HG03342 (cell line): Measurements from ENCODE around the gene LONP2.

ENCODE experiments used
- ATAC-seq: cut with Tn5 transposase; IDR thresholded peaks from one replicate; pipeline ENCODE4 v1.9.1; 2021; ENCODE audit warnings: mild to moderate bottlenecking, moderate library complexity; ENCODE audit not compliant: unreplicated experiment

Gene LONP2

GRCh38 chr16:48244080-48244862 lies at the start of gene LONP2:
Gene LONP2, plus strand, starts transcription at chr16:48244300. Its CDS starts 89 bp downstream, at chr16:48244389.
- peak; percentile 96 for ATAC-seq

DNA sequence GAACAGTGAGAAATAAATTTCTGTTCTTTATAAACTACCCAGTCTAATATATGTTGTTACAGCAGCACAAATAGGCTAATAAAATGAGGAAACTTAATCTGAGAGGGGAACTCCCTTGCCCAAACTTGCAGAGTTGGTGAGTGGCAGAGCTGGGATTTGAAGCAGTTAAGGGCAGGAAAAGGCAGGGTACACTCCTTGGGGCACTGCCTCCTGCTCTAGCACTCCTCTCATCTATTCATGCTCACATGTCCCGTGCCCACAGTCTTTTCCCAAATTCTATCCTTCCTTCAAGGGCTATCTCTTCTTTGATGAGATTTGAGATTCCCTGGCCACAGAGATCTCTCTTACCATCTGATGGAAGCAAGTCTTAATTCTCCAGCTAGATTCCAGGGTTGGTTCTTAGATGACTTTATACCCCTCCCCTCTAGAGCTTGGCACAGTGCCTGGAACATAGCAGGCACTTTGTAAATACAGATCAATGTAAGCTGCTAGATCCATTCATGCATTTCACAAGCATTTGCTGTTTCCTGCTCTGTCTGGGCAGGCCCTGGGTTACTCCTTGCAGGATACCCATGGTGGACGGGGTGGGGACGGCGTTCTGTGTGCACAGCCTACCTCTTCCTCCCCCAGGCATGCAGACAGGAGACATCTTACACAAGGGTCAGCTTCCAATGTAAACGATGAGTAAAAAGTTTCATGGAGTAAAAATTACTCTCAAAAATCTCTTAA lies 49.1 kb upstream of the LONP2 start:
- no peak for ATAC-seq

DNA sequence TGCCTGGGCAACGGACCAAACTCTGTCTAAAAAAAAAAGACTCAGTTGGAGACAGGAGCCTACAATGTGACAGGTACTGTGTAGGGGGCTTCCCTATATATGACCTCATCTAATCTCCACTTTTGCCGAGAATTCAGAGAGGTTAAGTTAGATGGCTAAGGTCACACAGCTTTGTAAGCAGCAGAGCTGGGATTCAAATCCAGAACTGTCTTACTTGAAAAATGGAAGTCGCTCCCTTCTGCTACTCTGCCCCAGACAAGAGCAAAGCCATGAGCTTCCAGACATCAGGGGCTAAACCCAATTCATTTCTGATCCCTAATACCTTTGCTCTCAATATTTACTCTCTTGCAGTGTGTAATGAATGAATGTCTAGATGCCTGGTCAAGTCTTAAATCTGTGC lies 46.8 kb upstream of the LONP2 start:
- ATAC-seq = no peak

GRCh38 chr16:48201515-48202201 lies 42.4 kb upstream of the LONP2 start:
- no peak for ATAC-seq

GRCh38 chr16:48203974-48204824 lies 39.9 kb upstream of the LONP2 start:
- ATAC-seq = no peak

- ATAC-seq = no peak
Observed at GRCh38 chr16:48204825-48205151, 39.3 kb upstream of the LONP2 start.

GRCh38 chr16:48206594-48207242 lies 37.4 kb upstream of the LONP2 start:
- no peak for ATAC-seq

- ATAC-seq = no peak
Observed at GRCh38 chr16:48210747-48211146, 33.4 kb upstream of the LONP2 start.

DNA sequence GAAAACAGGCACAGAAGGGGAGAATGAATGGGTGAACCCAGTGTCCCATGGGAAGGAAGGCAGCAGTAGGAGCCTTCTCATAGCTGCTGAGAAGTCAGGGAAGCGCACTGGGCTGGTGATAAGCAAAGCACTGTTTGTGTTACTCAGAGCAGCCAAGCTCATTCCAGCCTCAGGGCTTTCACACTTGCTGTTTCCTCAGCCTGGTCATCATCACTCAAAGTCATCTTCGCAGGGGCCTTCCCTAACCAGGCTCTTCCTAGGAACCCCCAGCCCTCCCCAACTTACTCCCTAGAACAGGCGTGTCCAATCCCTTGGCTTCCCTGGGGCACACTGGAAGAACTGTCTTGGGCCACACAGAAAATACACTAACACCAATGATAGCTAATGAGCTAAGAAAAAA lies 32.1 kb upstream of the LONP2 start:
- no peak for ATAC-seq

- no peak for ATAC-seq
Observed at GRCh38 chr16:48215738-48216137, 28.4 kb upstream of the LONP2 start.

GRCh38 chr16:48217708-48218107 lies 26.4 kb upstream of the LONP2 start:
- ATAC-seq = no peak

GRCh38 chr16:48218473-48218872 lies 25.6 kb upstream of the LONP2 start:
- ATAC-seq = no peak

- ATAC-seq = no peak
Observed at GRCh38 chr16:48220891-48221290, 23.2 kb upstream of the LONP2 start.

DNA sequence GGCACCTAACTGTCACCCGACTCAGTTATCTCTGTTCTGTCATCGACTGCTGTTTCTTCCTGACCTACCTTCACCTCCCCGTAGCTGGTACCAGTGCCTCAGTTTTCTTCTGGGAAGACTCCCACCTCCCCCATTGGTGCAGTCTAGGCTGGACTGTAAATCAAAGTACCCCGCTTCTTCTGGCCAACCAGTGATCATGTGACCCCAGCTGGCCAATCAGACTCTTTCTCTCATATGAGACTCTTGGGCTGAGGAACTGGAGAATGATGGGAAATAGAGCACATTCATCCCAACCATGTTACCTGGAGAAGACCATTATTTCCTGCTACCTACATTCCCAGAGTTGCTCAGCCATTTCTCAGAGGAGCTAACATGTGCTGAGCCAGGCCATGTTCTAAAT lies 20.6 kb upstream of the LONP2 start:
- no peak for ATAC-seq

GRCh38 chr16:48225456-48225855 lies 18.6 kb upstream of the LONP2 start:
- ATAC-seq = no peak

DNA sequence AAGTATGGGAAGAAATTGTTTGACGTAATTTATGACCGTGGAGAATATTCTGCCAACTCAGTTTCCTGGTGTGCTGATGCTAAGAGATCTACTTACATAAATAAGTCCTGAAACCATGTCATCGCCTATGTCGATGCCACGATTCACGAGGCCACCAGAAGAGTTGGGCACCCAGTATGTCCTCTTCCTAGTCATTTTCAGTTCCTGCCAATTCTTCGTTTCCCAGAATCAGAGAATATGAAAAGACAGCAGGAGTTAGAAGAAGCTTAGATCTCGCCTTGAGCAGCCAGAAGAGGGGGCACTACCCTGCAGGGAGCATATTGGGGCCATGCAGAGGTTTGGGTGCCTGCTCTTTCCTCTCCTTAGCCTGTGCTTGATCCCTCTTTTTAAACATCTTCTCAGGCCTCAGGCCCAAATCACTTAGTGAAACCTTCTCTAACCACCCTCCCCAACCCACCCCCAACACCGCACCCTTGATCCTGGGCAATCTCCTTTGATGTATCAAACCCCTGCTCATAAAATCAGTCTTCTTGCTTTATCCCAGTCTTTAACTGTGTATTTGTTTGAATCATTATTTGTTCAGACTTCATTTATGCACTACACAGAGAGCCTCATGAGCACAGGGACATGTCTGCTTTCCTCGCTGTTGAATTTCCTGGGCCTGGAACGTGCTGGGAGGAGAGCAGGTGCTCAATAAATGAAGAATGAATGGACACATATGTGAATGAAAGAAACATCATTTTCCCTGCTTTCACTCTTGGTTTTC lies 12.2 kb upstream of the LONP2 start:
- no peak for ATAC-seq

- no peak for ATAC-seq
Observed at GRCh38 chr16:48232493-48233040, 11.5 kb upstream of the LONP2 start.

GRCh38 chr16:48234630-48235029 lies 9.5 kb upstream of the LONP2 start:
- no peak for ATAC-seq

GRCh38 chr16:48235058-48235555 lies 9.0 kb upstream of the LONP2 start:
- ATAC-seq = no peak
